HFF-Myc (cell line): ENCODE measurements around the gene PXMP4.
A peak's percentile ranks its signal among the peaks of the same experiment; 100 is the strongest.

Source experiments
- DNase-seq: peaks from one replicate; pipeline ENCODE4 v3.0.0-alpha.2; 2011; ENCODE audit warnings: low read depth; ENCODE audit errors: extremely low read depth
- H3K4me3 ChIP-seq: replicated peaks from 2 replicates; pipeline ENCODE4 v1.5.1; 2011; ENCODE audit warnings: low read depth, mild to moderate bottlenecking, control low read depth, low read length
- TF ChIP-seq, protein P1 (sequence below): IDR thresholded peaks from 2 replicates; pipeline ENCODE4 v1.5.1; 2012; ENCODE audit warnings: mild to moderate bottlenecking, low read depth, low read length, control low read depth; ENCODE audit errors: missing control alignments

PXMP4 gene

DNA sequence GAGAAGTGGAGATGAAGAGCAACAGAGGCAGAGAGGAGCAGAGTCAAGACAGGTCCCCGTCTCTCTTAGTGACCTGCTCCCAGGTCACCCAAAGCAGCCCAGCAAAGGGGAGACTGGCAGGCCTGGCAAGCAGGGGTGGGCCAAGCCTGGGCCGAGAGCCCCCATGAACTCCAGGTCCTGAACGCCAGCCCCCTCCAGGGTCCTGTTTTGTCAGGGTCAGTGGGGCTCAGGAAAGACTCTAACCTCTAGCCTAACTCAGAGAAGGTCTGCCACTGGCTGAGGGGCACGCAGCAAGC lies 47.0 kb downstream of the PXMP4 start:
- TF ChIP-seq, protein P1, sequence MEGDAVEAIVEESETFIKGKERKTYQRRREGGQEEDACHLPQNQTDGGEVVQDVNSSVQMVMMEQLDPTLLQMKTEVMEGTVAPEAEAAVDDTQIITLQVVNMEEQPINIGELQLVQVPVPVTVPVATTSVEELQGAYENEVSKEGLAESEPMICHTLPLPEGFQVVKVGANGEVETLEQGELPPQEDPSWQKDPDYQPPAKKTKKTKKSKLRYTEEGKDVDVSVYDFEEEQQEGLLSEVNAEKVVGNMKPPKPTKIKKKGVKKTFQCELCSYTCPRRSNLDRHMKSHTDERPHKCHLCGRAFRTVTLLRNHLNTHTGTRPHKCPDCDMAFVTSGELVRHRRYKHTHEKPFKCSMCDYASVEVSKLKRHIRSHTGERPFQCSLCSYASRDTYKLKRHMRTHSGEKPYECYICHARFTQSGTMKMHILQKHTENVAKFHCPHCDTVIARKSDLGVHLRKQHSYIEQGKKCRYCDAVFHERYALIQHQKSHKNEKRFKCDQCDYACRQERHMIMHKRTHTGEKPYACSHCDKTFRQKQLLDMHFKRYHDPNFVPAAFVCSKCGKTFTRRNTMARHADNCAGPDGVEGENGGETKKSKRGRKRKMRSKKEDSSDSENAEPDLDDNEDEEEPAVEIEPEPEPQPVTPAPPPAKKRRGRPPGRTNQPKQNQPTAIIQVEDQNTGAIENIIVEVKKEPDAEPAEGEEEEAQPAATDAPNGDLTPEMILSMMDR, result no peak
- no peak for DNase-seq
- H3K4me3 ChIP-seq, result peak overlapping the region; percentile 73

DNA sequence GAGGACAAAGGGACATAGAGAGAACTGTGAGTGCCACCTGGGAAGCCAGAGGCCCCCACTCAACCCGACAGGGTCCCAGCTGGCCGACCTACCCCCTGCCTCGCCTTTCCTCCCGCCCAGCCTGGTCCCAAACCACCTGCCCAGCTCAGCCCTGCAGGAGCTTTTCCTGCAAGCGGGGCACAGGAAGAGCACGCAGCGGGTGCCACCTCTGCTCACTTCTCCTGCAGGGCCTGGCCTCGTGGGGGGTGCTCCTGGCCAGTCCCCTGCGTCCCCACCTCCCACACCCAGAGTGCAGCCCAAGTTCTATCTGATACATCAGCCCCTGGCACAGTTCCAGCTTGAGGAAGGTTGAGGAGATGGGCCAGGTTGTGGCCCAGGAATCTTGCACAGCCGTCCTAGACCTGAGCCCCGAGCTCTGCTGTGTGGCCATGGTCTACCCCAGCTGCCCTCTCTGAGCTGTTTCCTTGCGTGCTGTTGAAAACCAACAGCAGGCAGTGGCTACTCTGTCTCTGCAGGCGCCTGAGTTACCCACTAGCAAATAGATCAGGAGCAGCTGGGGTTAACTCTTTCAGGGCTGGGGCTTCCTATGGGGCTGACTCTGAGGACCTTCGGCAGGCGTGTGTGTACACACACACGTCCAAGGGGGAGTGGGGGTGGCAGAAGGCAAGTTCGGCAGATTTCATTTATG lies 47.5 kb downstream of the PXMP4 start:
- peak overlapping the region; percentile 73 for H3K4me3 ChIP-seq
- no peak for DNase-seq
- TF ChIP-seq, protein P1, result no peak

DNA sequence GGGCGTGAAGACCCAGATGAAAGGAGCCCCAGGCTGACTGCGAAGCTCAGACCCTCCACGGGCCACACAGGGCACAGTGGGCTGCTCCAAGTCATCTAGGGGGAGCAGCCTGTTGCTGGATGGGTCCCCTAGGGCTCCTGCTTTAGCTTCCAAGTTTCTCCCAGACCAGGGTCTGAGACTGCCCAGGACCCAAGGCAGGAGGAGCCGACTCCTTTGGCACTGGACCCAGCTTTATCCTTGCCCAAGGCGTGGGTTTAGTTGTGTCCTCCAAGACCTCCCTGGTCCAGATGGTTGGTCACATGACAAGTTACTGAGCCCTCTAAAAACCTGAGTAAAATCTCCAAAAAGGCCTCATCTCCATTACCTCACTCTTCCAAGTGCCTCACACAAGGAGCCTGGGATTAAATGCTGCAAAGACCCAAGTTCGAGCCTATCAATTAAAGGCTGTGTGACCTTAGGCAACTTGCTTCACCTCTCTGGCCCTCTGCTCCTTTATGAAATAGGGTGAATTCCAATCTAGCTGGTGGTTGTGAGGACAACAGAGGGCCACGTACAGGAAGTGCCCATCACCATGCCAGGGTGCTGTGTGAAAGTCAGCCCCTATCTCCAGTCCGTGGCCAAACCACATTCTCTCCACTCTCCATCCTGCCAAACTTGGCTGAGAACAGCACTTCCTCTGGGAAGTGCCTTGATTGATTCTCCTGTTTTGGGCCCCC lies 48.4 kb downstream of the PXMP4 start:
- DNase-seq, result no peak
- H3K4me3 ChIP-seq, result no peak overlapping the region
- TF ChIP-seq, protein P1, result no peak

DNA sequence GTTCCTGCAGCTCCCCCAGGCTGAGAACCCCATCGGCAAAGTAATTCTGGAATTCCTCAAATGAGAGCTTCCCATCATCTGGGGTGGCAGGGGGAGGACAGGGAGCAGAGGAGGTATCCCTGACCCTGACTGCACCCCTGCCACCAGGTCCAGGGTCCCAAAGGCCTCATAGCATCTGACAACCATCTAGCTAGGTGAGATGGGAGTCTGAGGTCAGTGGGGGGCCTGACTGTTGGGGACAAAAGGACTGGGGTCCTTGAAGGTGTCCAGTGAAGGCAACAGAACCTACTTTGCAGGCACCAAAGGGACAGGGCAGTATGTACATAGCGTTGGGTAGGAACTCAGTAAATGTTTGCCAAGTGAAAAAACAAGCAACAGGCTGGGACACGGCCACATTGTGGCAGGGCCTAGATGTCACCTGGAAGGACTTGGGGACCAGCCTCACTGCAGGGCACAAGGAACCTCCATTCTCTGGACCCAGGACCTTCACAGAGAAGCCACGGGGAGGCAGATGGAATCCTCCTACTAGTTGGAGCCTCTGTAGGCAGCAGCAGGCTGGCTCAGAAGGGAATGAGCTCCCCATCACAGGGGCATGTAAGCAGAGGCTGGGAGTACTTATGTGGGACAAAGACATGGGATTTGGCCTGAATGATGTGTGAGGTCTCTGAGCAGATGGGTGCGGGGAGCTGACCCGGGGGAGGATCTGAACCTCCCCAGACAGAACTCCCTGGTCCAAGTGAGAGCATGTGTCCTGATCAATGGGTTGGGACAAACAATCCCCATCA lies 49.2 kb downstream of the PXMP4 start:
- TF ChIP-seq, protein P1, result no peak
- DNase-seq, result no peak
- H3K4me3 ChIP-seq, result no peak overlapping the region

DNA sequence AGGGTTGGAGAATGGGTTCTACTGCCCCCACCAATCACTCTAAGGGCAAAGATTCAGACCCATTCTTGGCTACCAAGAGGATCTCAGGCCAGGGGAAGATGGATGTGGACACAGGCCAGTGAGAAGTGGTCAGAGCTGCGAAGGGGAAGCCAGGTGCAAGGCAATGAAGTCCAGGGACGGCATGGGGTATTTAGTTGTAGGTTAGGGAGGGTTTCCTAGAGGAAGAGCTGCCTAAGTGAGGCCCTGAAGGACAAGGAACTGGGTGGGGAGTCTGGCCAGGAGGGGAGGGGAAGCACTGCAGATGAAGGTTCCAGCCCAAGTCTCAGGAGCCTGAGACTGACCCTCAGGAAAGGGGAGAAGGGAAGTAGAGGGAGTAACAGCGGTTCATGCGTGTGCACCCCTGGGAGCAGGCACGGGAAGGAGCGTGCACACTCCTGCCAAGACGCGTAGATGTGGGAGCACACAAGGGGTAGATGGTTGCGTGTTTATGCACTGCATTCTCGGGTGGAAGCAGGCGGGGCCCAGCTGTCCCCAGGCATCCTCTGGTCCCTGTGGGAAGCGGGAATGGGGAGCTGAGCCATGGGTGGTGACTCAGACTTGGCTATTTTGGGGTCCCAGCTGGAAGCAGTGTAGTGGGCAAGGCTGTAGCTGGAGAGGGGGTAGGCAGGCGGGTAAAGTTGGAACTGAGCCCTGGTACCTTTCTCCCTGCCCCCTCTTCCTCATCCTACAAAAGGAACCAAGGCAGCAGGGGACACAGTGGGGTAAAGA lies 50.1 kb downstream of the PXMP4 start:
- H3K4me3 ChIP-seq, result no peak overlapping the region
- TF ChIP-seq, protein P1, result no peak
- no peak for DNase-seq

DNA sequence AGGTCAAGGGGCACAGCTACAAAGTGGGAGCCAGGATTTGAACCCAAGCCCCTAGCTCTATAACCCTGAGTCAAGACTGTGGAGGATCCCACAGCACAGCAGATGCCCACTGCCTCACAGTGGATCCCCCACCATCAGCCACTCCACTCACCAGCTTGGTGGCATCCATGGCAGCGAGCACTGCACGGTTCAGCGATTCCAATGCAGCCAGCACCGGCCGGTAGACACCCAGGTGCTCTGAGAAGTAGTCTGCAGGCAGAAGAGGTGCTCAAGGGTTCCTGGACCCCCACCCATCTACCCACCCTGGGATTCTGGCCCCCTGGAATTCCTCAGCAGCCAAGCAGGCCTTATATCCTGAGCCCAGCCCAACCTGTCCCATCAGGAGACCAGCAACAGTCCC lies 50.9 kb downstream of the PXMP4 start:
- DNase-seq, result no peak
- H3K4me3 ChIP-seq, result no peak overlapping the region
- TF ChIP-seq, protein P1, result no peak
